Glomerular endothelial cell (primary cell): ENCODE data around the gene SENP6. TPM values are rescaled to one million over a fixed set of nuclear protein-coding genes. Genes with fewer than 3 reads are reported as not detected.

ENCODE experiments used
- DNase-seq: peaks from one replicate; pipeline ENCODE4 v3.0.0-alpha.2; 2011; ENCODE audit warnings: low read depth, low spot score; ENCODE audit errors: extremely low read depth
- total RNA-seq: library from RNA; depleted of rRNA; stranded (reverse); fragments of >200 nt; gene quantifications from 2 replicates; pipeline ENCODE4 v1.2.3, GENCODE V29; 2015

Gene SENP6
- total RNA-seq, 1 donor from 2014 or later, result 76.7 TPM

- no peak for DNase-seq
Measured at GRCh38 chr6:75745404-75745803, 143.7 kb downstream of the SENP6 start.

GRCh38 chr6:75746221-75746620 is 144.5 kb downstream of the SENP6 start:
- no peak for DNase-seq

GRCh38 chr6:75747152-75747992 is 145.7 kb downstream of the SENP6 start:
- no peak for DNase-seq

DNA sequence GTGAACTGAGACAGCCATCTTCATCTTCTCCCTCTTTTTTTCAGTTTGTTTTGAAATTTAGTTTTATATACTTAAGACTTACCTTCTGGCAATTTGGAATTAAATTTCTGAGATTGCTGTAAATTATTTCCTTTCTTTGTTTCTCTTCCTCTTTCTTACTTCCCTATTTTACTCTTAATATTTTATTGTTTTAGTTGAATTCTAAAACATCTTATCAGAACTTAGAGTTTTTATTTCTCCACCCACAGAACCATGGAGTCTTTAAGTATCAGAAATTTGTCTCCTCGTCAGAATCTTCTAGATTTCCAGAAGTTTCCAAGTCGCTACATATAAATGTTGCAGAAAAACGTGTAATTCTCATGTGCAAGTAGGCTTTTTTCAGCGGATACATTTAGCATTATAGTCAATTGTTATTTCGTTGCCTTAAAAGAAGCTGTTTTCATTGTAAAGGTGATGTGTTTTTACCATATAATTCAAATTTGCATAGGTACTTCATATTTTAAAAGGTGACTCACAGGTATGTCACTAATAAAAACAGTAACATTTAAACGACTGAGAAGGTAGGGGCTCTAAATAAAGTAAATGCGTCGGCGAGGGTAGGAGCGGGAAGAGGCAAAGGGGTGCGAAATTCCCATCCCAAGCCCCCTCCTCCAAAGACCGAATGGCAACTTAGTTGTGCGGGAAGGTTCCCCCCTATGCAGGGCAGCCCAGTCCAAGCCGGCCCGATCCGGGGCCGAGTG is 146.5 kb downstream of the SENP6 start:
- no peak for DNase-seq

DNA sequence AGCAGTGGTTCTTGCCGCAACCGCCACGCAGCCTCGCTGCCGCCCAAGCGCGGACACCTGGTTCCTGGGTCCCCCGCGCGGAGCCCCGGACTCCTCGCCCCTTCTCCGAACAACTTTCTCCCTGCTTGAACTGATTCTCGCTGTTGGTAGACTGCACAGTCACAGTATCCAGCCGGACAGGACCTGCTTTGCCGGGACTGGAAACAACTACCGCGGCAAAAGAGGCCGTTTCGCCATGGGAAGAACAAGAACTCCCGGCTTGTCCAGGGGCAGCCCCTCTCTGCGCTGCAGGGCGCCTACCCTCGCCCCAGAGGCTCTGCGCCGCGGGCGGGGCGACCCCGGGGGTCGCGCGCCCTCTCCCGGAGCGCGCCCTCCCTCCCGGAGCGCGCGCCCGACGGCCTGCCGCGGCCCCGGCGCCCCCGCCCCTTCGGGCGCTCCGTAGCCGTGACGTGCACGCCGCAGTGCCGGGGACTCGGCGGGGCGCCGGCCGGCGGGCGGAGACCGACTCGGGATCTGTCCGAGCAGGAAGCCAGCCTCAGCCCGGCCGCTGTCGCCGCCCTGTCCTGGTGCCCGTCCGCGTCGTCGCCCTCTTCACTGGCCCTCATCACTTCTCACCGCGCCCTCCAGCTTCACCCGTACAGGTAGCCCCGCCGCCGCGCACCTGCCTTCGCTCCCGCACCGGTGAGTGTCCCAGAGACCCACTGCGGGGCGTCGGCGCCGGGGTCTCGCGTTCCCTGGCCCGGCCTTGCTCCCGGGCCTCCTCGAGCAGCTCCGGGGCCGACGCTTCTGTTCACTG is 147.3 kb downstream of the SENP6 start, which contains the start of gene MYO6:
MYO6 (plus strand) TSS at position 497 of the 796 bp plus-strand sequence. CDS start 68,309 bp downstream, outside the sequence.
- no peak for DNase-seq

GRCh38 chr6:75751443-75751842 is 149.8 kb downstream of the SENP6 start:
- peak; percentile 48 for DNase-seq

DNA sequence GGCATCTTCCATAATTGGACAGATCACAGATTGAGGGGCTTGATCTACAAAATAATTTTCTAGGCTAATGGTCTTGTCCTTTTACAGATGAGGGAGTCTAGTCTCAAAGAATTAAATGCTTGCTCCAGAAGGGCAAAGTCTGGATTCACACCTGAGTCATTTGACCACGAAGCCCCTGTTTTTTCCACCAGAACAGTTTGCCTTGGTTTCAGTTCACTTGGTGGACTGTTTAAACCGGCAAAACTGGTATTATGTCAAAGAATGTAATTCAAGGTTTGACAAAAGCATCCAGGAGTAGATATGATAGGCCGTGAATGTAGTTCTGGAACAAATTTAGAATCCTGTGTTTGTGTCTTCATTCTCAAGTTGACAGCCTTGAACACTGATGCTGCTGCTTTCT is 150.7 kb downstream of the SENP6 start:
- no peak for DNase-seq

GRCh38 chr6:75755704-75756103 is 154.0 kb downstream of the SENP6 start:
- DNase-seq, result no peak

DNA sequence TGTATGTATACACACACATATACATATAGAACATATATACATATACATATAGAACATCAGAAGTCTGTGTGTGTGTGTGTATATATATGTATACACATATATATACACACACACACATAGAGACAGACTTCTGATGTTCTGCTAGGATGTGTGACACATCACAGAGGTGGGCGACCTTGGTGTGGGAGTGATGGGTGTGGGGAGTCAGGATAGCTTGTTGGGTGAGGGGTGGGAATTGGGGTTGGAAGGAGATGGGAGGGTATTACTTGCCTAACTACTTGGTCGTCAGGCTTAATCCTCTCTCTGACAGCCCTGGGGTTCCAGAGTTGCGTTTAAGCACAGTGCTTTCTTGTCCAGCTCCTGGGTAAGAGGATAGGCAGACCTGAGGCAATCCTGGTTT is 155.6 kb downstream of the SENP6 start:
- no peak for DNase-seq

DNA sequence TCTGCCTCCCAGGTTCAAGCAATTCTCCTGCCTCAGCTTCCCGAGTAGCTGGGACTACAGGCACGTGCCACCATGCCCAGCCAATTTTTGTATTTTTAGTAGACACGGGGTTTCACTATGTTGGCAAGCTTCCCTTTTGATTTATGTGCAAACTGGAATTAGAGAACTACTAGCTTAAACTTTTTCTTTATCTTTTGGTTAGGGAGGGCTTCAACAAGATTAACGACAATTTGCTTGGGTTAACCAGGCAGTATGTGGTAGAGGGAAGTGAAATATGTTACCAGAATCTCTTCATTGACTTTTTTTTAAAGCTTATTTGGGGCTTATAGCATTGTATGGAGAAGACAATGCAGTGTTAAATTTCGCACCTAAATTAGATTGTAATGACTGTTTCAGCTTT is 156.4 kb downstream of the SENP6 start:
- no peak for DNase-seq

GRCh38 chr6:75759207-75759606 is 157.5 kb downstream of the SENP6 start:
- DNase-seq, result no peak

DNA sequence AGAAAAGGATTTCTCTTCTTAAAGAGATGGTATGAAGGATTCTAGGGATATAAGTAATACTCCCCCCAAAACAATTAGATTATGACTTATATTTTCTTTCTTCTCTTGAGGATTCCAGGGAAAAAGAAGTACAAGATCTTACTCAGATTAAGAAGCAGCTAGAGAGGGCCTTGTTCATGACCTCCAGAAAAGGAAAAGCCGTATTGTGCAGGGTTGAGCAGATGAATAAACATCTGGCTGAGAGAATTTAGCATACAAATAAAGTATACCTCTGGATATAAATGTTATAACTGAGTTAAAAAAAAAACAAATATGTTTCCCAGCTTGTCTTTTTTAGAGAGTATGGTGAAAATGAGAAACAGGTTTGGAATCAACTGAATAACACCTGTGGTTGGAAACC is 158.6 kb downstream of the SENP6 start:
- no peak for DNase-seq

- no peak for DNase-seq
Measured at GRCh38 chr6:75761489-75761888, 159.8 kb downstream of the SENP6 start.

- DNase-seq, result no peak
Measured at GRCh38 chr6:75762063-75762462, 160.4 kb downstream of the SENP6 start.

DNA sequence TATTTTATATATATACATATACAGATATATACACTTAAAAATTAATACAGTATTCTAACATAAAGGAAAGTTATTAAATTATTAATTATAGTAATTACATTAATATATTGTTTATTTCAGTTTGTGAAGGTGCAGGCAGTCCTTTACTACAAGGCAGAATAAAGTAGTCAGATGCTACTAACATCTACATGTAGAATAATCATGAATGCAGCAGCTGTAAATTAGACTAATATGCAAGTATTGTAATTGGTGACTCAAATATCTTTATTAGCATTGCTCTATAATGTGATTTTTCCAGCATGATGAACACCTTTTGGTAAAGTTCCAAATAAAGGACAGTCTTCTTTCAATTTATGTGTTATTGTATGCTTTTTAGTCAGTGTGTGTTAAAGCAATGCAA is 164.7 kb downstream of the SENP6 start:
- no peak for DNase-seq

Other genes with a start within 250 kb of the SENP6 start
- gene FILIP1, start 108.1 kb upstream of the SENP6 start, total RNA-seq, result 21.7 and 54.4 TPM in 2 replicates
- 46.6 and 55.8 TPM in 2 replicates for gene MYO6, start 147.4 kb downstream of the SENP6 start, total RNA-seq